Body of pancreas (tissue), 4 donors: ENCODE results near the gene HIPK3. TPM values are rescaled to one million over a fixed set of nuclear protein-coding genes. Genes with fewer than 3 reads are reported as not detected.

ENCODE experiments used
- ATAC-seq: fragments of 150-250 bp; one replicate; pipeline ENCODE4 v1.9.1; 2016
- DNase-seq, 4 donors: peaks; one replicate each; pipeline ENCODE4 v3.0.0-alpha.2; 2019
- H3K27ac ChIP-seq, 4 donors: fragments of 200-600 bp; sonication (generic); 1 replicate in 3 of 4; 2 replicates in 1 of 4; pipeline versions ENCODE4 v1.5.1 to v1.6.1; 2016 to 2019; ENCODE audit warnings: mild to moderate bottlenecking in 1 of 4, mixed read lengths in 1 of 4, moderate library complexity in 1 of 4
- H3K27me3 ChIP-seq, 2 donors: fragments of 200-600 bp; sonication (generic); one replicate each; pipeline ENCODE4 v1.6.0; 2016; ENCODE audit warnings: mild to moderate bottlenecking in 1 of 2
- H3K36me3 ChIP-seq, 2 donors: fragments of 200-600 bp; sonication (generic); replicated peaks in 1 of 2; 2 replicates each; pipeline ENCODE4 v1.5.1; 2016; ENCODE audit warnings: low read depth in 2 of 2; ENCODE audit not compliant: insufficient read depth in 1 of 2
- H3K4me1 ChIP-seq: fragments of 200-600 bp; sonication (generic); one replicate; pipeline ENCODE4 v1.6.0; 2016
- H3K4me3 ChIP-seq, 2 donors: fragments of 200-600 bp; sonication (generic); 1 replicate in 1 of 2; 2 replicates in 1 of 2; pipeline ENCODE4 v1.5.1; 2016 to 2019
- H3K9me3 ChIP-seq, 3 donors: fragments of 200-600 bp; sonication (generic); 1 replicate in 2 of 3; 2 replicates in 1 of 3; pipeline ENCODE4 v1.5.1; 2016
- POLR2A ChIP-seq, 3 donors: fragments of 450-650 bp; IDR thresholded peaks; one replicate each; pipeline ENCODE4 v1.6.1; 2016; ENCODE audit warnings: antibody characterized with exemption in 3 of 3, mild to moderate bottlenecking in 2 of 3
- WGBS, 2 donors: methylation state at CpG; one replicate each; pipeline ENCODE4 v1.1.5; 2017; 5-methylcytosine and 5-hydroxymethylcytosine counted together
- intact Hi-C: fragments of 100-400 bp; cut with DNase I; formaldehyde crosslinking; loops from one replicate; pipeline ENCODE4 v1.15.1; 2023
- total RNA-seq, 2 donors: library from RNA; depleted of rRNA; stranded (reverse); fragments of >200 nt; gene quantifications; one replicate each; pipeline ENCODE4 v1.1.0, GENCODE V29; 2016
- TF ChIP-seq, protein P1 (sequence below), 7 experiments: fragments of 450-650 bp in 4 of 7; fragments of 200-600 bp in 3 of 7; sonication (generic) in 3 of 7; IDR thresholded peaks; one replicate each; pipeline ENCODE4 v1.5.1; 2016 to 2019; ENCODE audit warnings: antibody characterized with exemption in 7 of 7

HIPK3 gene
- total RNA-seq, 2 donors from 2014 or later, result 51.7 to 57.1 TPM

GRCh38 chr11:33317662-33318061 is 60.5 kb downstream of the HIPK3 start:
- ATAC-seq (no peak), DNase-seq (no peak)
- H3K27me3 ChIP-seq, result no peaks in the 10 kb centered on the region
- H3K27ac ChIP-seq, result no peak overlapping the region
- no peaks in the 10 kb centered on the region for H3K36me3 ChIP-seq
- H3K4me1 ChIP-seq, result peaks cover 32% of the 10 kb centered on the region
- TF ChIP-seq, protein P1, sequence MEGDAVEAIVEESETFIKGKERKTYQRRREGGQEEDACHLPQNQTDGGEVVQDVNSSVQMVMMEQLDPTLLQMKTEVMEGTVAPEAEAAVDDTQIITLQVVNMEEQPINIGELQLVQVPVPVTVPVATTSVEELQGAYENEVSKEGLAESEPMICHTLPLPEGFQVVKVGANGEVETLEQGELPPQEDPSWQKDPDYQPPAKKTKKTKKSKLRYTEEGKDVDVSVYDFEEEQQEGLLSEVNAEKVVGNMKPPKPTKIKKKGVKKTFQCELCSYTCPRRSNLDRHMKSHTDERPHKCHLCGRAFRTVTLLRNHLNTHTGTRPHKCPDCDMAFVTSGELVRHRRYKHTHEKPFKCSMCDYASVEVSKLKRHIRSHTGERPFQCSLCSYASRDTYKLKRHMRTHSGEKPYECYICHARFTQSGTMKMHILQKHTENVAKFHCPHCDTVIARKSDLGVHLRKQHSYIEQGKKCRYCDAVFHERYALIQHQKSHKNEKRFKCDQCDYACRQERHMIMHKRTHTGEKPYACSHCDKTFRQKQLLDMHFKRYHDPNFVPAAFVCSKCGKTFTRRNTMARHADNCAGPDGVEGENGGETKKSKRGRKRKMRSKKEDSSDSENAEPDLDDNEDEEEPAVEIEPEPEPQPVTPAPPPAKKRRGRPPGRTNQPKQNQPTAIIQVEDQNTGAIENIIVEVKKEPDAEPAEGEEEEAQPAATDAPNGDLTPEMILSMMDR (IDR thresholded peaks at IDR 0.05), result no peak
- TF ChIP-seq POLR2A (IDR thresholded peaks at IDR 0.05), result no peak
- H3K4me3 ChIP-seq, result no peak overlapping the region
- 63 to 77% methylated on average over 1 of the region's 1 CpG for WGBS, 2 donors
- no peaks in the 10 kb centered on the region for H3K9me3 ChIP-seq
- intact Hi-C loops, result no loop called here

- Histone ChIP-seq H3K27ac (peak overlapping the region in 3 of 4 donors; percentile 25 to 66 (median 44)), H3K4me3 (no peak overlapping the region), H3K9me3 (no peaks in the 10 kb centered on the region), H3K27me3 (no peaks in the 10 kb centered on the region), H3K4me1 (peaks cover 32% of the 10 kb centered on the region), H3K36me3 (no peaks in the 10 kb centered on the region)
- DNase-seq (no peak), ATAC-seq (no peak)
- 14 to 20% methylated on average over 1 of the region's 1 CpG for WGBS, 2 donors
- no peak for TF ChIP-seq POLR2A (IDR thresholded peaks at IDR 0.05)
- TF ChIP-seq, protein P1 (IDR thresholded peaks at IDR 0.05), result peak in 2 of 7 experiments; percentile 3 to 9
- intact Hi-C loops, result loop anchor here (10.0 kb wide), 1 partner anchor 65 kb away; the partner anchor contains the start of gene HIPK3
These were observed 63.0 kb downstream of the HIPK3 start for GRCh38 chr11:33320016-33320813.

GRCh38 chr11:33320814-33321330 is 63.7 kb downstream of the HIPK3 start:
- DNase-seq, result peak in 1 of 4 donors; percentile 6
- TF ChIP-seq, protein P1 (IDR thresholded peaks at IDR 0.05), result no peak
- TF ChIP-seq POLR2A (IDR thresholded peaks at IDR 0.05), result no peak
- ATAC-seq, result peak; percentile 66
- Histone ChIP-seq H3K4me1 (peaks cover 33% of the 10 kb centered on the region), H3K27me3 (no peaks in the 10 kb centered on the region), H3K36me3 (no peaks in the 10 kb centered on the region), H3K4me3 (no peak overlapping the region), H3K9me3 (no peaks in the 10 kb centered on the region), H3K27ac (peak overlapping the region in 3 of 4 donors; percentile 25 to 66 (median 44))
- WGBS, 2 donors, result 8% methylated on average over 6 of the region's 6 CpGs
- intact Hi-C loops, result loop anchor here (10.0 kb wide), 1 partner anchor 66 kb away; the partner anchor contains the start of gene HIPK3

DNA sequence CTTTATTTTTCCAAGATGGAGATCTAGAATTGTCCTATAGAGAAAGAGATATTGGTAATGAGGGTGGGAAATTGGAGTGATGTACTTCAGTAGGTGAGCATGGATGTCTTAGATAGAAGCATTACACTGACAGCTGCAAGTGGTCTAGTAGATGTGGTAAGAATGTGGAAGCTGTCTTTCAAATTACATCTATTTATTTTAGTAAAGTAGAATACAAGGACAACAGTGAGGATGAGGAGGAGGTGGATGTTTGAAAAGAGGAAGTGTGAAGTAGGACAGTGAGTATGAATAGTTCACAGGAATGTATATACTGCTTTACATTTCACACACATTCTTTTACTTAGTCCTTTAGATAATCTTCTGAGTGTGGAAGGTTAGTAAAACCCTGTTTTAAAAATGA is 64.2 kb downstream of the HIPK3 start:
- Histone ChIP-seq H3K4me3 (no peak overlapping the region), H3K27ac (peak overlapping the region in 1 of 4 donors; percentile 66), H3K4me1 (peaks cover 39% of the 10 kb centered on the region), H3K9me3 (no peaks in the 10 kb centered on the region), H3K36me3 (no peaks in the 10 kb centered on the region), H3K27me3 (no peaks in the 10 kb centered on the region)
- ATAC-seq, result no peak
- no peak for DNase-seq
- intact Hi-C loops, result loop anchor here (10.0 kb wide), 1 partner anchor 67 kb away; the partner anchor contains the start of gene HIPK3
- no peak for TF ChIP-seq POLR2A (IDR thresholded peaks at IDR 0.05)
- TF ChIP-seq, protein P1 (IDR thresholded peaks at IDR 0.05), result no peak
